Glomerular endothelial cell (primary cell): ENCODE results near the gene USP16. TPM values are rescaled to one million over a fixed set of nuclear protein-coding genes. Genes with fewer than 3 reads are reported as not detected.

ENCODE experiments used
- DNase-seq: peaks from one replicate; pipeline ENCODE4 v3.0.0-alpha.2; 2011; ENCODE audit warnings: low read depth, low spot score; ENCODE audit errors: extremely low read depth
- total RNA-seq: library from RNA; depleted of rRNA; stranded (reverse); fragments of >200 nt; gene quantifications from 2 replicates; pipeline ENCODE4 v1.2.3, GENCODE V29; 2015

USP16 gene
- total RNA-seq, 1 donor from 2014 or later: 17.9 TPM

GRCh38 chr21:29080454-29080941 is 56.0 kb downstream of the USP16 start:
- DNase-seq: no peak

DNA sequence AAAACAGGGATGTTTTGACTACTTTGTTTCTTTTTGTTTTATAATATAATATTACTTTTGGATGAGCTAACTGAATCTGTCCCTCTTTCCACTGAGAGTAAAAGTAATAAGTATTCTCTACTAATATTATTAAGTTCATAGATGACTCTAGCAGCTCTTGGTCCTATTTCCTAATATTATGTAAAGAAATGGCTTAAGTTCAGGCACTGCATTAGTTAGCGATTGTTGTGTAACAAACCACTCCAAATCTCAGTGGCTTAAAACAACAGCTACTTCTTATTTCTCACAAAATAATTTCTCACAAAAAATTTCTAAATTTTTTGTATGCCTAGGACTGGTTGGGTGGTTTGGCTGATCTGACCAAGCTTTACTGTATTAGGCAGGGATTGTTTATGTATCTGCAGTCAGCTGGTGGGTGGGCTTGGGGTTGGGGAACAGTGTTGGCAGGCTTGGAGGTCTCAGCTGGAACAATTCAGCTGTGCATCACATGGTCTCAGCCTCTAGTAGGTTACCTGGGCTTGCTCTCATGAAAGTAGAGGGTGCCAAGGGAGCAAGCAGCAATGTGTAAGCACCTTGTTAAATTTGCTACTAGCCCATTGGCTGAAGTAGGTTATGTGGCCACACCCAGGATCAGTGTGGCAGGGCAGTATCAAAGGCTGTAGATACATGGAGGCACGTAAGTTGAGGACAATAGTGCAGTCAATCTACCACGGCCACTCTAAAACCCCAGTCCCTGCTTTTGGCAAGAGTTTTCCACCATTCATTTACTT is 57.8 kb downstream of the USP16 start:
- no peak for DNase-seq

- no peak for DNase-seq
These were observed 58.8 kb downstream of the USP16 start for GRCh38 chr21:29083306-29083705.

GRCh38 chr21:29084372-29084771 is 59.9 kb downstream of the USP16 start:
- DNase-seq: no peak

DNA sequence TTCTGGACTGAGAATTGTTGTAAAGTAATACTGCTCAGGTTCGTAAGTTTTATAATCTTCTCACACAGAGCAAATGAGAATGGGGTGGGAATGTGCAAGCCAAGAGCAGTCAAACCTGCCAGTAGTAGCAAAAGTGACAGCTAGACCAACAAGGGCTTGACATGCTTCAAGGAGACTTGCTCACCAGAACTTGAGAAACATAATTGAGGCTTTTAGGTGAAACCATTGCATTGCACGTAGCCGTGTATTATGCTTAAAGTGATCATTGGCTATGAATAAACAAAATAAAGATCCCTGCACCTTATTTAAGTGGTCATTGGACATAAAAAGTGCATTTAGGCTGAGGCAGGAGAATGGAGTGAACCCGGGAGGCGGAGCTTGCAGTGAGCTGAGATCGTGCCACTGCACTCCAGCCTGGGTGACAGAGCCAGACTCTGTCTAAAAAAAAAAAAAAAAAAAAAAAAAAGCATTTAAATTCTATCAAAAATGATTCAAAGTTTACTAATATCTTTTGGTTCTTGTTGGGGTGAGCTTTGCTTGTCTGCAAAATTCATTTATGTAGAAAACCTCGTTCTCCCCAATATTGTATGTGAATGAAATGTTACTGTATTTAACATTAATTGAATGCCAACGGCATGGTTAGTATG is 60.8 kb downstream of the USP16 start:
- no peak for DNase-seq

DNA sequence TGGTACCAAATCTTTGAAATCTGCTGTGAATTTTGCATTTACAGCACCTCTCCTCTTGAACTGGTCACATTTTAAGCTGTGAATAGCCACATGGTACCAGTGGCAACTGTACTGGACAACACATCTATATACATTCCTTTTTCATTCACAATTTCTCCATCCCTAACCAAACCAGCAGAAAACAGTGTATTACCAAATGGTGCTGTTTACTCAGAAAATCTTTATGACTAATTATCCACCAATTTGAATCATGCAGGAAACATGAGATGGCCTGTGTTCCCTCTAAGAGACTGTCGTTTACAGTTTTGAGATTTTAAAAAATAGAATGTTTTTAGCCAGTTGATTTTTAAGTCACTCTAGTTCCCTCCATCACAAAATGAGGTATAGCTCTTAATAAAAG is 66.6 kb downstream of the USP16 start:
- no peak for DNase-seq

DNA sequence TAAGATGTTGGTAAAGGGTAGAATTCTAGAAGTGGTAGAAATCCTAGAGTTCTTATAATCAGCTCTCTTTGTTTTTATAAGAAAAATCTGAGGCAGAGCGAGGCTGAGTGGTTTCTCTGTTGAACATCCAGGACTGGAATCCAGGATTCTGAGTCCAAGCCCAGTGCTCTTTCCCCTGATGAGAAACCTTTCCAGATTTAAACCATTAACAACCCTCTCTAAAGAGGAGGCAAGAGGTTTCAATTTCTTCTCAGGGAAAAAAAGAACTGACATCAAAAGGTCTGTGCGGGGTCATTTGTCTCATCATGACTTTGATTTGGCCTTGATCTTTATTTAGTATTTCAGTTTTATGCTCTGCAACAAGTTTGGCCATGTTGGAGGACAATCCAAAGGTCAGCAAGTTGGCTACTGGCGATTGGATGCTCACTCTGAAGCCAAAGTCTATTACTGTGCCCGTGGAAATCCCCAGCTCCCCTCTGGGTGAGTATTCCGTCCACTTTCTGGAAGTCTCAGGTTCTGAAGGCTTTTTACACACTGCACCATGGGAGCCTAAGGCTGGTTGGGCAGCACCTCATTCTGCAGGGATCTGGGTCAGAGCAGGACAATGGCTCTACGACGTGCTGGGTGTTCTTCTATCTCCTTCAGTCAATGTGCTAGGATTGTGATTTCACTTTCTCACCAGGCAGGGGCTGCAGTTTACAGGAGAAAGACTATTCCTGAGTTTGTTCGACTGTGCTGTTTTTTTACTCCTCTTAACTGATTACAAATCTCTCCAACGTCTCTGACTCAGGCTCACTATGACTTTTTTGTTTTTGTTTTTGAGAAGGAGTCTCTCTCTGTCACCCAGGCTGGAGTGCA is 67.9 kb downstream of the USP16 start:
- DNase-seq: no peak

- DNase-seq: no peak
These were observed 71.9 kb downstream of the USP16 start for GRCh38 chr21:29096218-29097015.

GRCh38 chr21:29098156-29098555 is 73.7 kb downstream of the USP16 start:
- no peak for DNase-seq

GRCh38 chr21:29102791-29103257 is 78.4 kb downstream of the USP16 start:
- no peak for DNase-seq

Other genes with a start within 250 kb of the USP16 start
- gene LTN1, start 31.8 kb upstream of the USP16 start, total RNA-seq: 18.5 and 18.6 TPM in 2 replicates
- gene RWDD2B, start 5.3 kb upstream of the USP16 start, total RNA-seq: 14.0 and 17.6 TPM in 2 replicates
- 171 and 188 TPM in 2 replicates for gene CCT8, start 49.0 kb downstream of the USP16 start, total RNA-seq
- gene MAP3K7CL, start 106.0 kb downstream of the USP16 start, total RNA-seq: 7.9 and 9.9 TPM in 2 replicates